IPS DF 4.7 (cell line): Measurements from ENCODE around the gene HS3ST5.
"Not testable (repeated sequence)": the region's sequence is repeated elsewhere in the genome, so short reads cannot be mapped to it uniquely, and the experiment has no call there.

Experiments used
- DNase-seq: peaks from one replicate; pipeline ENCODE4 v3.0.0-alpha.2; 2013; ENCODE audit warnings: low spot score; ENCODE audit errors: extremely low read depth

The HS3ST5 gene

GRCh38 chr6:114055349-114055748 lies 287.5 kb downstream of the HS3ST5 start:
- DNase-seq: no peak

GRCh38 chr6:114053791-114054190 lies 289.0 kb downstream of the HS3ST5 start:
- DNase-seq: no peak

DNA sequence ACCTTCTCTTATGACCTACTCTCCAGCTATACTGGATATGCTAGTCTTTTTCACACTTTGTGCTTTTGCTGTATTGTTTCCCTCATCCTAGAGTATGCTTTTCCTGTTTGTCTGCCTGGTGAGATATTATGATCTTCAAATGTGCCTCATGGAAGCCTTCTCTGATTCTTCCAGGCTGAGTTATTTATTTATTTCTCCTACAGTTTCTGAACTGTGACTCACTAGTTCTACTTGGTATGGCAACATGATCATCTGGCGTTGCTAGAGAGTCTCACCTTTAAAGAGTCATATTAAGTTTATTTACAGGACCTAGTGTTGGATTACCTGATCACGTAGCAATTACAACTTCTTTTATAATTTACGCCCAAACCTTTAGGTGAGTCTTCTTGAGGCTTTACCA lies 290.7 kb downstream of the HS3ST5 start:
- DNase-seq: no peak

DNA sequence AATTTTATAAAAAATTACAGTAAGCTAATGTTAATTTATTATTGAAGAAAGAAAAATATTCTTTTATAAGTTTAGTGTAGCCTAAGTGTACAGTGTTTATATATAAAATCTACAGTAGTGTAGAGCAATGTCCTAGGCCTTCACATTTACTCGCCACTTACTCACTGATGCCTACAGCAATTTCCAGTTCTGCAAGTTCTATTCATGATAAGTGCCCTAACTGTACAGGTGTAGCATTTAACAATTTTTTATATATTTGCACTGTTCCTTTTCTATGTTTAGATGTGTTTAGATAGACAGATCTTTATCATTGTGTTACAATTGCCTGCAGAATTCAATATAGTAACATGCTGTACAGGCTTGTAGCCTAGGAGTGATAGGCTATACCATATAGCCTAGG lies 291.8 kb downstream of the HS3ST5 start:
- DNase-seq: no peak

GRCh38 chr6:114049367-114049966 lies 293.4 kb downstream of the HS3ST5 start:
- no peak for DNase-seq

GRCh38 chr6:114044566-114044965 lies 298.3 kb downstream of the HS3ST5 start:
- DNase-seq: not testable (repeated sequence)

GRCh38 chr6:114042267-114043016 lies 300.4 kb downstream of the HS3ST5 start:
- no peak for DNase-seq

- no peak for DNase-seq
These were observed 302.0 kb downstream of the HS3ST5 start for GRCh38 chr6:114040871-114041270.

GRCh38 chr6:114039841-114040240 lies 303.0 kb downstream of the HS3ST5 start:
- no peak for DNase-seq

- DNase-seq: no peak
These were observed 309.2 kb downstream of the HS3ST5 start for GRCh38 chr6:114033606-114034005.

DNA sequence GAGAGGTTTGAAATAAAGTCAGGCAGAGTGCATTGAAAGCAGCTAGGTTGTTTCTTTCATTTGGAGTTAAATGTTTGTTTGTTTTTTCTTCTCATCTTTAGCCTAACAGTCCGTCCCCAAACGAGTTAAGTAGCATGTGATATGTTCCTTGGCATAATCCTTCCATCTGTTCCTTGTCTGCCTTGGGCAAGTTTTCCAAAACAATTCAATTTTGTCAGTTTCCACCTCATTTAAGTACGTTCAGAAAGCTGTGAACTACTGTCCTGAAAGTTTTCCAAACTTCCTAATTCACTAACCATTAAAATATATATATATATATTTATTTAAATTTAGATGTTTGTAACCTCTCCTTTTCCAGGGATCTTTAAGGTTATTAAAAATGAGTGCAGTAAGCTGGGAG lies 310.1 kb downstream of the HS3ST5 start:
- no peak for DNase-seq

DNA sequence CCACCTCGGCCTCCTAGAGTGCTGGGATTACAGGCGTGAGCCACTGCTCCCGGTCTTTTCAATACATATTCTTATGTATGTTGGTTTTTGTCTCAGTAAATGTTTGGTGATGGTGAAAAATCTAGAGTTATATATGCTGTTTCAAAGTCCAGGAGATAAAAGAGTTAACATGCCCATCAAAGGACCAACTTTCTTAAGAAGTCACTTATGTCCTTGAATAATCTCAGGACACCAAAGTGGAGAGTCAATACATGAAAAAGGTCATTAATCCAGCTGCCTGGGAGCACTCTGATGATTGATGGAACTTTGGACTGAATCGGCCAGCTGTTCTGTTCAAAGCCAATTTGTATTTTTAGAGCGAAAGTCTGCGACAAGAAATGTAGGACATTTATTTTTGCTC lies 312.1 kb downstream of the HS3ST5 start:
- no peak for DNase-seq

DNA sequence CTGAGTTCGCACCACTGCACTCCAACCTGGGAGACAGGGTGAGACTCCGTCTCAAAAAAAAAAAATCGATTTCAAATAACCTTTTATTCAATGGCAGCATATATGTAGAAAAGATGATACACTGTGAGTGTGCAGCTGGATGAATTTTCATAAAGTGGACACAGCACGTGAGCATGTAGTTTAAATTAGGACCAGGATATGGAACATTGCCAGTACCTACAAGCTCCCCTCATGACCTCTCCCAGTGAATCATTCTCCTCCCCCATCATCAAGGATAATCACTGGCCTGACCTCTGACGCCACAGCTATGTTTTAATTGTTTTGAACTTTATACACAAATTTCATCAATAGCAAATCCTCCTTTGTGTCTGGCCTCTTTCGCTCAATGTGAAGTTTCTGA lies 318.1 kb downstream of the HS3ST5 start:
- DNase-seq: no peak

GRCh38 chr6:114020196-114020595 lies 322.6 kb downstream of the HS3ST5 start:
- no peak for DNase-seq

GRCh38 chr6:114017146-114017545 lies 325.7 kb downstream of the HS3ST5 start:
- not testable (repeated sequence) for DNase-seq

DNA sequence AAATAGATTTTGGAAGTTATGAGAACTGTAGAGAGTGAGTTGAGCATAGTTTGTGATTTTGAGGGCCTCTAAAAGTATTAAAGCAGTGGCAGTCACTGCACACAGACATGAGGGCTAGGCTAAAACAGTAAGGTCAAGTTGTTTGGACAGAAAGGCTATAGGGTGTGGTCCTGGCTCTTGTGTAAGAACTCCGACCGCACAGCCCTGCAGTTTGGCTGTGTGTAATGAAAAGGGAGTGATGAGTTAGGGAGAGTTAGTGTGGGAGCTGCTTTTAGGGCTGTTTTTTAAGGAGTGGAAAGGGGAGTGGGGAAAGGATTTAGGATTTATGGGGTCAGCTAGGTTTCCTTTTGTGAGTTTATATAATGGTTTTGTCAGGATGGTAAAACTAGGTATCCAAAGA lies 328.7 kb downstream of the HS3ST5 start:
- not testable (repeated sequence) for DNase-seq

DNA sequence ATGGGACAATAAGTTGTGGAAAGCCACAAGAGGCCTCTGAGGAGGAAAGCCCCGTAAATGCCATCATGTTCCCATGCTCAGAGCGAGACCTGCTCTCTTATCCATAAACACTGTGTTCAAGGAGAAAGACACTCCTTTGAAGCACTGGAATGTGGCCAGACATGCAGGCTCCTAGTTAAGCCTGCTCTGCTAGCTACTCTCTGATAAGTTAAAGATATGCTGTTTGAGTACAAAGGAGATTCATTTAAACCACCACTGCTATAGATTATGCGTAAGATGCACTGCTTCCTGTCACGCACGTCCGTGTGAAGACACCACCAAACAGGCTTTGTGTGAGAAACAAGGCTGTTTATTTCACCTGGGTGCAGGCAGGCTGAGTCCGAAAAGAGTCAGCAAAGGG lies 331.3 kb downstream of the HS3ST5 start:
- not testable (repeated sequence) for DNase-seq

DNA sequence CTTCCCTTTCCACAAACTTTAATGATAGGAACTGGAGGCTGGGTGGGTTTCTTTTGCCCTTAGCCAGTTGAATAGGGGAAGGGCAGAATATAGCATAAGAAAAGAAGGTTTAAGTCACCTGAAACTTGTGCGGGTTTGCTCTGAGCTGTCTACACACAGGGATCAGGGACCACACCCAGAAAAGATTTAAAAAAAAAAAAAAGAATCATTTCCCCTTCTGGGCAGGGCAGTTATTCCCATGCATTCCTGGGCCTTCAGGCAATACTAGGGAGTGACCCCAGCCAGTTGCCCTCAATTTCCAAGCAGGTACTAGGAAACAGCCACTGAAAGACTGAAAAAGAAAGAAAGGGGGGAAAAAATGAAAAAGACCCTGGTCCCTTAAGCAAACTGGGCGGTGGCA lies 332.3 kb downstream of the HS3ST5 start:
- no peak for DNase-seq

DNA sequence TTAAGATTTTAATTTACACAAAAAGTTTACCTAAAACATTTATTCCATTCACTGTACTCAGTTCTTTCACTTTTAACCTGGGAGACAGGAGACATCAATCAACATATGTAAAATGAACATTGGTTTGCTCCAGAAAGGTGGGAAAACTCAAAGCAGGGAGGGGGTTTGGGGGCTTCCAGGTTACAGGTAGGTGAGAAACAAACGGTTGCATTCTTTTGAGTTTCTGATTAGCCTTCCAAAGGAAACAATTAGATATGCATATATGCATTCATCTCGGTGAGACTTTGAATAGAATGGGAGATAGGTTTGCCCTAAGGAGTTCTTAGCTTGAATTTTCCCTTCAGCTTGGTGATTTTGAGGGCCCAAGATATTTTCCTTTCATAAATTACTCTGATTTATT lies 333.6 kb downstream of the HS3ST5 start:
- no peak for DNase-seq

DNA sequence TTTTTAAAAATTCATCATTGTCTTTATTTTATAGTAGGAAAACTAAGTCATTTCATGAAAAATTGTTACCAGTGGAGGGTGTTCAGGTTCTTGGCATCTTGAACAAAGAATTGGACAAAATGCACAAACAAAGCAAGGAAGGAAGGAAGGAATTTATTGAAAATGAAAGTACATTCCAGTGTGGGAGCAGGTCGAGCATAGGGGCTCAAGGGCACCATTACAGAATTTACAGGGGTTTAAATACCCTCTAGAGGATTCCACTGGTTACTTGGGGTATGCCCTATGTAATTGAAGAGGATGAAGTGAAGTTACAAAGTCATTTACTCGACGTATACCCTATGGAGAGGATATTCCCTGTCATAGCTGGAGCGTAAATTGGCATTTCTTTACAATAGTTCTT lies 334.5 kb downstream of the HS3ST5 start:
- no peak for DNase-seq

DNA sequence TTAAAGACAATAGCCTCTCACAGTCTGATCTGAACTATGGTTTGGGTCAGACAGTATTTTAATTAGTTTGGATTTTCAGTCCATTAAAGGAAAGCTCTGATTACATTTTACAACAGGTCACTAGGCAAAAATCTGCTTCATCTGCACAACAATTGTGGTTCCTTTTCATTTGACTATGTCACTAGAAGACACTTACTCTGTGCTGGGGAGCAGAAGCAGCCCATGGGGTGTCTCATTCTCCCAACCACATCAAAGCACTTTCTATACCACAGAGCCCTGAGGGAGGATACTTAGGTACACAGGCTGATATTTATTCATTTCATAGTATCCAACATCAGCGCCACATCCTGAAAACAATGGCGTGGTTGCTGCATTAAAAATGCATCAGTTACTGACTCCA lies 335.3 kb downstream of the HS3ST5 start:
- no peak for DNase-seq
